Neural cell (in vitro differentiated cells): ENCODE results near the gene TAX1BP3.

ENCODE experiments used
- EP300 ChIP-seq: fragments of 450-650 bp; conservative IDR thresholded peaks from 2 replicates; pipeline ENCODE4 v1.6.1; 2014; ENCODE audit warnings: antibody characterized with exemption, mild to moderate bottlenecking, moderate library complexity; ENCODE audit not compliant: poor library complexity, severe bottlenecking
- EZH2 ChIP-seq: fragments of 200-600, 300-800 bp; shearing (Covaris generic), sonication (generic); IDR thresholded peaks from 2 replicates; pipeline ENCODE4 v1.6.1; 2014; ENCODE audit warnings: antibody characterized with exemption, low read length, borderline replicate concordance, mild to moderate bottlenecking; ENCODE audit not compliant: insufficient read depth, poor library complexity, severe bottlenecking
- POLR2AphosphoS5 ChIP-seq: IDR thresholded peaks from 2 replicates; pipeline ENCODE4 v1.6.1; 2012
- RAD21 ChIP-seq: fragments of 450-650 bp; conservative IDR thresholded peaks from 2 replicates; pipeline ENCODE4 v1.6.1; 2014; ENCODE audit warnings: antibody characterized with exemption, mild to moderate bottlenecking, moderate library complexity
- SMC3 ChIP-seq: fragments of 450-650 bp; conservative IDR thresholded peaks from 2 replicates; pipeline ENCODE4 v1.6.1; 2014; ENCODE audit warnings: antibody characterized with exemption, mild to moderate bottlenecking, moderate library complexity; ENCODE audit not compliant: poor library complexity
- TAF1 ChIP-seq: IDR thresholded peaks from 2 replicates; pipeline ENCODE4 v1.6.1; 2012; ENCODE audit warnings: low read depth
- TF ChIP-seq, protein P1 (sequence below): fragments of 450-650 bp; IDR thresholded peaks from 2 replicates; pipeline ENCODE4 v1.5.1; 2014; ENCODE audit warnings: antibody characterized with exemption, mild to moderate bottlenecking, moderate library complexity; ENCODE audit not compliant: poor library complexity, severe bottlenecking
- TF ChIP-seq, protein P2 (sequence below): IDR thresholded peaks from 2 replicates; pipeline ENCODE4 v1.6.1; 2012; ENCODE audit warnings: borderline replicate concordance

DNA sequence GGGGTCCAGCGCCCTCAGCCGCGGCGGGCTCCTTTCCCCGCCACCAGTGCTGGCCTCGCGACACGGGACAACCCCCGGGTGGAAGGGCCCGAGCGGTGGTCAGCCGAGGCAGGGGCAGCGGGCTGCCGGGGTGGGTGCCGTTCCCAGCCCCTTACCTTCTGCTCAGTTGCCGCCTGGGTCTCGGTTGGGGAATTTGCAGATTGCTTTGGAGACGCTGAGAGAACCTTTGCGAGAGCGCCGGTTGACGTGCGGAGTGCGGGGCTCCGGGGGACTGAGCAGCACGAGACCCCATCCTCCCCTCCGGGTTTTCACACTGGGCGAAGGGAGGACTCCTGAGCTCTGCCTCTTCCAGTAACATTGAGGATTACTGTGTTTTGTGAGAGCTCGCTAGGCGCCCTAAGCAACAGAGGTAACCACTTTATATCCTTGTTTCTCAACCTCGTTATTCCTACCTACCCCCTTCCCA is 31.4 kb downstream of the TAX1BP3 start:
- TF ChIP-seq, protein P1, sequence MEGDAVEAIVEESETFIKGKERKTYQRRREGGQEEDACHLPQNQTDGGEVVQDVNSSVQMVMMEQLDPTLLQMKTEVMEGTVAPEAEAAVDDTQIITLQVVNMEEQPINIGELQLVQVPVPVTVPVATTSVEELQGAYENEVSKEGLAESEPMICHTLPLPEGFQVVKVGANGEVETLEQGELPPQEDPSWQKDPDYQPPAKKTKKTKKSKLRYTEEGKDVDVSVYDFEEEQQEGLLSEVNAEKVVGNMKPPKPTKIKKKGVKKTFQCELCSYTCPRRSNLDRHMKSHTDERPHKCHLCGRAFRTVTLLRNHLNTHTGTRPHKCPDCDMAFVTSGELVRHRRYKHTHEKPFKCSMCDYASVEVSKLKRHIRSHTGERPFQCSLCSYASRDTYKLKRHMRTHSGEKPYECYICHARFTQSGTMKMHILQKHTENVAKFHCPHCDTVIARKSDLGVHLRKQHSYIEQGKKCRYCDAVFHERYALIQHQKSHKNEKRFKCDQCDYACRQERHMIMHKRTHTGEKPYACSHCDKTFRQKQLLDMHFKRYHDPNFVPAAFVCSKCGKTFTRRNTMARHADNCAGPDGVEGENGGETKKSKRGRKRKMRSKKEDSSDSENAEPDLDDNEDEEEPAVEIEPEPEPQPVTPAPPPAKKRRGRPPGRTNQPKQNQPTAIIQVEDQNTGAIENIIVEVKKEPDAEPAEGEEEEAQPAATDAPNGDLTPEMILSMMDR: no peak
- TF ChIP-seq POLR2AphosphoS5 (no peak), EZH2 (no peak), TAF1 (no peak), RAD21 (no peak), SMC3 (no peak), EP300 (no peak)
- TF ChIP-seq, protein P2, sequence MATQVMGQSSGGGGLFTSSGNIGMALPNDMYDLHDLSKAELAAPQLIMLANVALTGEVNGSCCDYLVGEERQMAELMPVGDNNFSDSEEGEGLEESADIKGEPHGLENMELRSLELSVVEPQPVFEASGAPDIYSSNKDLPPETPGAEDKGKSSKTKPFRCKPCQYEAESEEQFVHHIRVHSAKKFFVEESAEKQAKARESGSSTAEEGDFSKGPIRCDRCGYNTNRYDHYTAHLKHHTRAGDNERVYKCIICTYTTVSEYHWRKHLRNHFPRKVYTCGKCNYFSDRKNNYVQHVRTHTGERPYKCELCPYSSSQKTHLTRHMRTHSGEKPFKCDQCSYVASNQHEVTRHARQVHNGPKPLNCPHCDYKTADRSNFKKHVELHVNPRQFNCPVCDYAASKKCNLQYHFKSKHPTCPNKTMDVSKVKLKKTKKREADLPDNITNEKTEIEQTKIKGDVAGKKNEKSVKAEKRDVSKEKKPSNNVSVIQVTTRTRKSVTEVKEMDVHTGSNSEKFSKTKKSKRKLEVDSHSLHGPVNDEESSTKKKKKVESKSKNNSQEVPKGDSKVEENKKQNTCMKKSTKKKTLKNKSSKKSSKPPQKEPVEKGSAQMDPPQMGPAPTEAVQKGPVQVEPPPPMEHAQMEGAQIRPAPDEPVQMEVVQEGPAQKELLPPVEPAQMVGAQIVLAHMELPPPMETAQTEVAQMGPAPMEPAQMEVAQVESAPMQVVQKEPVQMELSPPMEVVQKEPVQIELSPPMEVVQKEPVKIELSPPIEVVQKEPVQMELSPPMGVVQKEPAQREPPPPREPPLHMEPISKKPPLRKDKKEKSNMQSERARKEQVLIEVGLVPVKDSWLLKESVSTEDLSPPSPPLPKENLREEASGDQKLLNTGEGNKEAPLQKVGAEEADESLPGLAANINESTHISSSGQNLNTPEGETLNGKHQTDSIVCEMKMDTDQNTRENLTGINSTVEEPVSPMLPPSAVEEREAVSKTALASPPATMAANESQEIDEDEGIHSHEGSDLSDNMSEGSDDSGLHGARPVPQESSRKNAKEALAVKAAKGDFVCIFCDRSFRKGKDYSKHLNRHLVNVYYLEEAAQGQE: no peak
